Activated CD8-positive, alpha-beta memory T cell treated with anti-CD3 and anti-CD28 coated beads, Interleukin-2, amount 50 U/mL, for 24 hours (primary cell): ENCODE results near the gene TAS2R3.

Experiments
- DNase-seq: peaks from one replicate; pipeline ENCODE4 v3.0.0-alpha.2; 2020; ENCODE audit errors: extremely low read depth

The TAS2R3 gene

DNA sequence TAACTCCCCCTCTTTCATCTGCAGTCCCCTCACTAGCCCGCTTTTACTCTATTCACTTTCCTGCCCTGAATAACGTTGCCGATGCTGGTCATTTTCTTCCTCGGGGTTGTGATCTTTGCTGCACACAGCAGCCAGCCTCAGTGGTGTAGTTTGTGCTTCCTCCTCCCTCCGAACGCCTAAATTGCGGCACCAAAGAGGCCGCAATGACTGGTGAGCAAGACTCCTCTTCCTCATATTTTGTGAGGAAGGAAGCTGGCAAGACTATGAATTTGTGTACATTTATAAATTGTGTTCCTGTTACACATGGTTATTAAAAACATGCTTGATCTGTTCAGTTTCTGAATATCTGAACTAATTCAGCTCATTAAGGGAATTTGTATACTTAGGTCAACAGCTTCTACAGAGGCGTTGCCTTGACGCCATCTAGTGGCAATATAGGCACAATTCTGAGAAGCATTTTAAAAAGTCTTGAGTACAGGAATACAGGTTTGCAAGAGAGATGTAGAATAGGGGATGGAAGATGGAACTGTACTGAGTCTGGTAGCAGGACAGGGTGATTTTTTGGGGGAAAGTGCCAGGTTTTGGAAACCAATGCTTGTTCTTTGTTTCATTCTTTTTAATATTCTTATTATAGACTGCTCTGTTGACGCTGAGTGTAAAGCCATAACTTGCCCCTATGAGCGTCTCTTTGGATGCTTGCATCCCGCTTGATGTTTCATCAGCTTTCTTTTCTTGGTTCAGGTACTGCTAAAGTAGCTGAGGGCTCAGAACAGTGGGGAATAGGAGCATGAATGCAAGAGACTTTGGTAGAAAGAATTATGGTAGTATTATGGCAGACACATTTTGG lies 22.0 kb downstream of the TAS2R3 start:
- DNase-seq, result no peak

DNA sequence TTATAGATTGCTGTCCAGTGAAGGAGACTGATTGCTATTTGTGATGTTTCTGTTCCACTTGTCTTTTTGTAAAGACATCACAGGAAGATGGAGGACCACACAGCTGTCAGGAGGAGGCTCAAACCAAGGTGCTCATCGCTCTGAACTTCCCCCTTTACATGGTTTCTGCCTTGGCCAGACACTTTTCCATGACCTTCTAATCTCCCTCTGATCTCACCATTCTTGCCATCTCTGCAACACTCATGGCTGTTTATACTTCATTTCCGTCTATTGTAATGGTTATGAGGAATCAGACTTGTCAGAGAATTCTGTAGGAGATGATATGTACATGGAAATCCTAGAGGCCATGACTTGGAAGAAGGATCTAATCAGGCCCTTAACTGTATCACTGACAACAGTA lies 24.4 kb downstream of the TAS2R3 start:
- no peak for DNase-seq

GRCh38 chr7:141789917-141790316 lies 26.0 kb downstream of the TAS2R3 start, which contains the start of gene TAS2R5:
Gene TAS2R5 (plus strand): TSS chr7:141790217. CDS start chr7:141790362, 145 bp downstream.
- no peak for DNase-seq

DNA sequence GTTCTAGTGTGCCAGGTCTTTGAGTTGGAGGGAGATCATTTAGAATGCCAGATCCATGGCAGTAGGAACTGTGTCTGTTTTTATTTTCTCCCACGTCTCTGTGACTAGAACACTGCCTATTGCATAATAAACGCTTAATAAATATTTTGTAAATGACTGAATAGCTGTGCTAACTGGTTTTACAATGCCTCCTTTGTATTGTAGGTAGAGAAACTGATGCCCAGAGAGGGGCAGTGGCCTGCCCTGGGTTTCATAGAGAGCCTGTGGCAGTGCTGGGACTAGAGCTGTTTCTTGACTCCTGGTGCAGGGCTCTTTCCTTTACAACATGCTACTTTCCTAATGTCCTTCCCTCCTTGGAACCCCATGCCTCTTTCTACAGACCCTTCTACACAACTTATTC lies 28.6 kb downstream of the TAS2R3 start:
- DNase-seq, result no peak
